Calu3 (cell line): ENCODE results near the gene CACNA1S. TPM values are rescaled to one million over a fixed set of nuclear protein-coding genes. Genes with fewer than 3 reads are reported as not detected.

Experiments
- BruUV-seq: library from RNA; stranded (reverse); fragments of 400-500 nt; replicated peaks from 2 replicates; lab custom pipeline; 2021; lab: Mats Ljungman, UMichigan
- CTCF ChIA-PET: fragments of 300-600 bp; sonication (Branson Sonifier 250); formaldehyde crosslinking; loops from one replicate; lab custom pipeline; 2022; ENCODE audit warnings: antibody characterized with exemption; lab: Charles Lee
- DNase-seq: peaks from one replicate; pipeline ENCODE4 v3.0.0; 2022
- H3K27ac Mint-ChIP-seq: one replicate; pipeline ENCODE4 v1.8.0; 2022; ENCODE audit warnings: mixed read lengths; ENCODE audit not compliant: unreplicated experiment
- H3K27me3 Mint-ChIP-seq: one replicate; pipeline ENCODE4 v1.8.0; 2022; ENCODE audit warnings: mixed read lengths; ENCODE audit not compliant: unreplicated experiment
- H3K36me3 Mint-ChIP-seq: one replicate; pipeline ENCODE4 v1.8.0; 2022; ENCODE audit warnings: mild to moderate bottlenecking, moderate library complexity, mixed read lengths; ENCODE audit not compliant: insufficient read depth, unreplicated experiment
- H3K4me1 Mint-ChIP-seq: one replicate; pipeline ENCODE4 v1.8.0; 2022; ENCODE audit warnings: mild to moderate bottlenecking, low read depth, mixed read lengths; ENCODE audit not compliant: unreplicated experiment
- H3K4me3 Mint-ChIP-seq: one replicate; pipeline ENCODE4 v1.8.0; 2022; ENCODE audit warnings: mild to moderate bottlenecking, low read depth, moderate library complexity, mixed read lengths; ENCODE audit not compliant: unreplicated experiment
- H3K9me3 Mint-ChIP-seq: one replicate; pipeline ENCODE4 v1.8.0; 2022; ENCODE audit warnings: low read depth, mixed read lengths; ENCODE audit not compliant: unreplicated experiment
- CTCF ChIP-seq: fragments of 200-600 bp; IDR thresholded peaks from one replicate; pipeline ENCODE4 v1.8.0; 2022; ENCODE audit warnings: antibody characterized with exemption; ENCODE audit not compliant: unreplicated experiment
- intact Hi-C: fragments of 100-400 bp; cut with micrococcal nuclease; formaldehyde crosslinking; loops from one replicate; pipeline ENCODE4 v1.10.0; 2022; ENCODE audit not compliant: unreplicated experiment
- total RNA-seq: library from RNA; stranded (reverse); gene quantifications from 2 replicates; pipeline ENCODE4 v1.2.3, GENCODE V29; 2022

Gene CACNA1S
- total RNA-seq, 1 experiment from 2014 or later, result not detected

GRCh38 chr1:201139306-201139705 is 27.1 kb upstream of the CACNA1S start:
- DNase-seq, result no peak
- TF ChIP-seq CTCF, result no peak
- no TSS peak for BruUV-seq
- no peak overlapping the region for H3K4me3 Mint-ChIP-seq
- H3K9me3 Mint-ChIP-seq, result no peaks in the 10 kb centered on the region
- CTCF ChIA-PET, result no interaction called here
- intact Hi-C loops, result no loop called here
- H3K27ac Mint-ChIP-seq, result no peak overlapping the region
- no peaks in the 10 kb centered on the region for H3K27me3 Mint-ChIP-seq
- H3K36me3 Mint-ChIP-seq, result peaks cover 24% of the 10 kb centered on the region
- H3K4me1 Mint-ChIP-seq, result no peaks in the 10 kb centered on the region

- Mint-ChIP-seq H3K4me1 (no peaks in the 10 kb centered on the region), H3K9me3 (no peaks in the 10 kb centered on the region), H3K27me3 (no peaks in the 10 kb centered on the region), H3K27ac (no peak overlapping the region), H3K36me3 (peaks cover 28% of the 10 kb centered on the region), H3K4me3 (no peak overlapping the region)
- TF ChIP-seq CTCF, result no peak
- intact Hi-C loops, result no loop called here
- no TSS peak for BruUV-seq
- CTCF ChIA-PET, result no interaction called here
- no peak for DNase-seq
Measured at GRCh38 chr1:201138311-201138840, 26.1 kb upstream of the CACNA1S start.

- CTCF ChIA-PET, result no interaction called here
- intact Hi-C loops, result no loop called here
- no peak overlapping the region for H3K27ac Mint-ChIP-seq
- H3K36me3 Mint-ChIP-seq, result peaks cover 28% of the 10 kb centered on the region
- no peaks in the 10 kb centered on the region for H3K9me3 Mint-ChIP-seq
- no peaks in the 10 kb centered on the region for H3K4me1 Mint-ChIP-seq
- DNase-seq, result no peak
- no TSS peak for BruUV-seq
- no peak for TF ChIP-seq CTCF
- H3K27me3 Mint-ChIP-seq, result no peaks in the 10 kb centered on the region
- H3K4me3 Mint-ChIP-seq, result no peak overlapping the region
Measured at GRCh38 chr1:201137579-201138310, 25.5 kb upstream of the CACNA1S start.

- H3K27me3 Mint-ChIP-seq, result no peaks in the 10 kb centered on the region
- no TSS peak for BruUV-seq
Measured at GRCh38 chr1:201137024-201137392, 24.8 kb upstream of the CACNA1S start.

More at GRCh38 chr1:201137024-201137392, 24.8 kb upstream of the CACNA1S start:
- no peak for TF ChIP-seq CTCF
- DNase-seq, result no peak
- H3K4me1 Mint-ChIP-seq, result no peaks in the 10 kb centered on the region
- no peak overlapping the region for H3K27ac Mint-ChIP-seq
- CTCF ChIA-PET, result interaction anchor here (0.6 to 1.2 kb wide), 4 partner anchors 17 to 52 kb away, joined by 3 to 4 read pairs (median 3); partner anchors contain the start of gene TMEM9
- no peaks in the 10 kb centered on the region for H3K9me3 Mint-ChIP-seq
- intact Hi-C loops, result no loop called here
- H3K36me3 Mint-ChIP-seq, result peaks cover 28% of the 10 kb centered on the region
- H3K4me3 Mint-ChIP-seq, result no peak overlapping the region
